Measurements from ENCODE around the gene PCBP1.

DNA sequence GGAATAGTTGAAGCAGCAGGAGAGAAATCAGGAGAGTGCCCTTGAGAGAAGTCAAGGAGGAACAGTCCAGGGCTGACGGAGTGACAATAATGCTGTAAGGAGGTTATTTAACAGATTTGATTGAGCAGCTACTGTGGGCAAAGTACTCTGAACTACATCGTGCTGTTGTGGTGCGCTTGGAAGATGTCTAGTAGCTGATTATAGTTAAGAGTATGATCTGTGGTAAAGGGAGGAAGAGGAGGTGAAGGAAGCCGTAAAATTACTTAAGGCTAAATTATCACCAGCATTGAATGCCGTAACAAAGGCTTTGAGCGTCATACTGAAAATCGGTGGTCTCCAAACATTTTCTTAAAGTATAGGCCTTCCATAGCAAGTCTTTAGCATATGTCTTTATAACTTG, 4.5 kb downstream of the PCBP1 start:
- TF ChIP-seq CTCF (conservative IDR thresholded peaks at IDR 0.05 in 1 of 2, IDR thresholded peaks at IDR 0.05 in 1 of 2; ENCODE audit: low read depth in 1 of 2, low read length in 2 of 2) (no peak), EZH2 (IDR thresholded peaks at IDR 0.05; ENCODE audit: low read length, missing control alignments) (no peak)

All from fibroblast of lung (primary cell).